NT2/D1 (cell line): ENCODE results near the gene NLRC4.

Source experiments
- SUZ12 ChIP-seq: IDR thresholded peaks from 2 replicates; pipeline ENCODE4 v1.6.1; 2011; ENCODE audit not compliant: insufficient read length, insufficient read depth; ENCODE audit errors: extremely low read depth
- YY1 ChIP-seq: IDR thresholded peaks from 2 replicates; pipeline ENCODE4 v1.6.1; 2011; ENCODE audit not compliant: insufficient read length, insufficient read depth
- ZNF274 ChIP-seq: IDR thresholded peaks from 2 replicates; pipeline ENCODE4 v1.6.1; 2011; ENCODE audit warnings: mild to moderate bottlenecking, low read depth, low read length

DNA sequence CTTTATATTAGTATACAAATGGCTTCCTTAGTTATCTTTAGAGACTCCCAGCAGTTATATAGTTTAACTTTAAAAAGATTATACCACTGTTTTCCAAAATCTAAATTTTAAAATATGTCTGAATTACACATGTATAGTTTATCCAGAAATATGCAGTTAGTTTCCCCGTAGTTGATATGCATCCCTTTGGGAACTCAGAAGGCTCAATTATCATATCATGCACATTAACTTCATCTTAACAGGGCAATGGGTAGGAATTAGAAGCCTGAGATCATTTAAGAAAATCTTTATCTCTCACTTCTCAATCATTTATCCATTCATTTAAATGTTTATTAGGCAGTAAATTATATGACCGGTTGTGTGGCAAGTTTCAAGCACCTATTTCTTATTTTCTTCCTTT, 27.2 kb downstream of the NLRC4 start:
- TF ChIP-seq ZNF274: no peak
- TF ChIP-seq SUZ12: no peak
- TF ChIP-seq YY1: no peak
